Hindlimb muscle (tissue), 1 donor: Measurements from ENCODE around the gene EPB41. TPM values are rescaled to one million over a fixed set of nuclear protein-coding genes. Genes with fewer than 3 reads are reported as not detected.
A peak's percentile ranks its signal among the peaks of the same experiment; 100 is the strongest.
"Not testable (repeated sequence)": the region's sequence is repeated elsewhere in the genome, so short reads cannot be mapped to it uniquely, and the experiment has no call there.

Source experiments
- DNase-seq: peaks from one replicate; pipeline ENCODE4 v3.0.0-alpha.2; 2013
- polyA plus RNA-seq: library from polyadenylated mRNA; unstranded; fragments of 120-200 nt; gene quantifications from one replicate; pipeline ENCODE4 v1.2.1, GENCODE V29; 2013; ENCODE audit not compliant: insufficient read length

The EPB41 gene
- polyA plus RNA-seq, 1 donor, result 7.6 TPM

DNA sequence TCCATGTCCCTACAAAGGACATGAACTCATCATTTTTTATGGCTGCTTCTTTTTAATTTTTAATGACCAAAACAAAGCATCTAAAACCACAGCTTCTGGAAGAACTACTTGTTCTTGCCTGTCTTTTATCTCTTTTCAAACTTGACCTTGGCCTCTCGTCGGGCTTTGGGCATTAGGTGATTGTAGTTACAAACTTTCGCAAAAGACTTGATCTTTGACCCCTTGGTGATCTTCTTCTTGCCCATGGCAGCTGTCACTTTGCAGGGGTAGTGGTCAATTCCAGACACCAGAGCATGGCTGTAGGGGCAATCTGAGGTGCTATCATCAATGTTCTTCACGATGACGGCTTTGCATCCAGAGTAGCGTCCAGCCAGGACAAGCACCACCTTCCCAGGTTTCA, 67.8 kb downstream of the EPB41 start:
- no peak for DNase-seq

GRCh38 chr1:28983091-28983490, 68.7 kb downstream of the EPB41 start:
- no peak for DNase-seq

DNA sequence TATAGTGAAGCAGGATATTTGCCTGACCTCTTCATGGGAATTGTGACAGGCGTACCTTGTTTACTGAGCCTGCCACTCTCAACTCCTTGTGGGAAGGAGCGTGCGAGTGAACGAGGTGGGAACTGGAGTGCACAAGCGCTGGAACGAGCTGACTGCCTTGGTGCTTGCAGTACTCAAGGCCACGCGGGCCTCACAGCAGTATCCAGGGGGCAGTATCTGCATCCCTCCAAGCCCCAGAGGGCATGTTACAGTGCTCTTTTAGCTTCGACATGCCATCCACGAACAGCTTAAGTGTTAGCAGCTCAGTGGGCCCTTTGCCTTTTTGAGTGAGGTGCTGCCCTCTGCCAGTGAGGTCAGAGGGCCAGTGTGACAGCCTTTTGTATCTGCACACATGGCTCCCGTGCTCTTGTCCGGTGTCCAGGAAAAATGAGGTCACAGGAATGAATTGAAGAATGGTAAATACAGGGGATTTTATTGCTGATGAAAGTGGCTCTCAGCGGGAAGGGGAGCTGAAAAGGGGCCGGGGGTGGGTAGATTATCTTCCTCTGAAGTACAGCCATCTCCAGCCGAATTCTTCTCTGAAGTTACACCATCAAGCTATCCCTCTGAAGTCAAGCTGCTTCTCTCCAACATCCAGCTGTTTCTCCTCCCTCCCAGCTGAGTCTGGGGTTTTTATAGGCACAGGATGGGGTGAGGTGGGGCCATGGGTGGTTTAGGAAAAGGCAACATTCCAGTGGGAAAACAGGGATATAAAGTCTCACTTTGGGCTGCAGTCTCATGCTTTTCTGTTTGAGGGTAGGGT, 69.3 kb downstream of the EPB41 start:
- no peak for DNase-seq

DNA sequence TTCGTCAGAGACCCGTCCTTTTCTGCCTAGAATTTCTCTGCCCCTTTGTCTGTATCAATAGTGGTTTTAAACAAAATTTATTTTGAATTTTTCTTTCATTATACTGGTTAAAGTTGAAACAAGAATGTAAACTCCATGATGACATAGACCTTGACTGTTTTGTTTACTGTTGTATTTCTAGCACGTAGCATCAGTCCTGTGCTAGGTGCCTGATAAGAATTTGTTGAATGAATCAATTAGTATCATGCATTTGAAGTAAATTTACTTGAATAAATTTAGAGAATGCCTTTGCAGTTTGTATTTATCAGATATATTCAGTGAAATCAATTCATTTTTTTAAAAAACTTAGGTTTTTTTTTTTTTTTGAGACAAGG, 69.9 kb downstream of the EPB41 start:
- DNase-seq, result no peak

DNA sequence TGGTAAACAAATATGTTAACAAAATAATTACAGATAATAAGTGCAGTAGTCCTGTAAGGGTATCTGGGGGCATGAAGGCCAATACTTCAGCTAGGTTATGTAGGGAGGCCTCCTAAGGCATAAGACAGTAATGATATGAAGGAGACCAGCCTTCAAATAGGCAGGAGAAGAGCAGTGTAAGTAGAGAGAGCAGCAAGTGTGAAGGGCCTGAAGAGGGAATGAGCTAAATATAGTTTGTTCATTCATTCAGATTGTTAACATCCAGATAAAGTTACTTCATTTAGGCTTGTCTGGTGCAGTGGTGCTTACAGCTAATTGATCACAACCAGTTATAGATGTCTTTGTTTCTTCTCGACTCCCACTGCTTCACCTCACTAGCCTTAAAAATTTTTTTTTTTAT, 71.1 kb downstream of the EPB41 start:
- DNase-seq, result no peak

GRCh38 chr1:28986306-28986910, 72.0 kb downstream of the EPB41 start:
- DNase-seq, result no peak

DNA sequence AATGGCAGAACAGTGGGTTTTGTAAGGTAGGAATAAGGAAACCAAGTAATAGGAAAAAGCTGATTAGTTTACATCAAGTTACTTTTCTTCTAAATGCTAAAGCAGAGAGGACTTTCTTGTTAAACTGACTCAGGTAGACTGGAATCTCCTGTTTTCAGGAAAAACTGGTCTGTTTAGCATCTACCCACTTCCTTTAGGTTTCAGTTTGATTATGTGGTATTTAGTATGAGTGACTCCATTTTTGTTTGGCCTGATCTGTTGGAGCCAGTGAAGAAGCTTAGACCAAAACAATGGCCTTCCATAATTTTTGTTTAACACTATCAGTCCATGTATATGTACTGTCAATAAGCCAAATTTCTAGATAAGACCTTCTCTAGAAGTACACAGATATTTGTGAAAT, 88.4 kb downstream of the EPB41 start:
- no peak for DNase-seq

DNA sequence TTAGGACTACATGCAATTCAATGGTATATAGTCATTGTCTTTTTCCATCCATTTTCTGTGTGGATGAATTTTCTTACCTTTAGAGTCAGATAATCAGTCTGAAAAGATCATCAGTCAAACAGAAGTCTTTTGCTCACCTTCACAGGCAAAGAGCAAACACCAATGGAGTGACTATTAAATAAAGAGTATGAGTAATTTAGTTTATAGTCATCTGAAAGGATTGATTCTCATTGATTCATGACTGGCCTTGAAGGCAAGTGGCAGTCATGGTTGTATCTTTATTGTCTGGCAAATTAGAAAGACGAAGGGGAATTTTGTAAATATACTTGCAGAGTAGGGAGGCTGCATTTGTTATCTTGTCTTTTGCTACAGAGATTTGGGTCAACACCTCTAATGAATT, 89.9 kb downstream of the EPB41 start:
- DNase-seq, result no peak

DNA sequence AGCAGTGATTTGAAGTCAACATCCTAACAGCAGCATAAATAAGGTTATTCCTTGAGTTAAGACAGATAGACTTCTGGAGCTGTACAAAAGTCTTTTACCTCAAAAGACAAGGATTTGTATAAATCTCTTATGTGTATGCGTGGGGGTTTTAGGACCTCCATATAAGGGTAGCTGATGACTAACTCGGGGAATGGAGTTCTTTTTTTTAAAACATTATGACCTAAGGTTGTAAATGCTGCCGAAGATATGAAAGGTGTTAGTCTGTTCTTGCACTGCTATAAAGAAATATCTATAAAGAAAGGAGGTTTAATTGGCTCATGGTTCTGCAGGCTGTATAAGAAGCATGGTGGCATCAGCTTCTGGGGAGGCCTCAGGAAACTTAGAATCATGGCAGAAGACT, 90.4 kb downstream of the EPB41 start:
- no peak for DNase-seq

DNA sequence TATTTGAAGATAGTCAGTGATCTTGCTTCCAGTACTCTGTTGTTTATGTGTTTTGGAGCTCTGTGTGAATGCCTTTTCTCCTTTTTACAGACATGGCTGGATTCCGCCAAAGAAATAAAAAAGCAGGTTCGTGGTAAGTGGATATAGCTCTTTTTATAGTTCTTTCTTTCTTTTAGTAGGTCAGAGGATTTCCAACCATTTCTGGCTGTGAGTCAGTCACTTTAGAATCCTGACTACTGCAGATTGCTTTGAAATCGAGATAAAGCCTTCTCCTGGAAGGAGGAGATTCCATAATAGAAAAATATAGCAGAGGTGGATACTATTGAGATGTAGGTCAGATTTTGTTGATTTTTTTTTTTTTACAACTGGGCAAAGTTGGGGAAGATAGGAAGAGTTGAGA, 97.4 kb downstream of the EPB41 start:
- DNase-seq, result no peak

- DNase-seq, result no peak
Measured at GRCh38 chr1:29017235-29017634, 102.9 kb downstream of the EPB41 start.

DNA sequence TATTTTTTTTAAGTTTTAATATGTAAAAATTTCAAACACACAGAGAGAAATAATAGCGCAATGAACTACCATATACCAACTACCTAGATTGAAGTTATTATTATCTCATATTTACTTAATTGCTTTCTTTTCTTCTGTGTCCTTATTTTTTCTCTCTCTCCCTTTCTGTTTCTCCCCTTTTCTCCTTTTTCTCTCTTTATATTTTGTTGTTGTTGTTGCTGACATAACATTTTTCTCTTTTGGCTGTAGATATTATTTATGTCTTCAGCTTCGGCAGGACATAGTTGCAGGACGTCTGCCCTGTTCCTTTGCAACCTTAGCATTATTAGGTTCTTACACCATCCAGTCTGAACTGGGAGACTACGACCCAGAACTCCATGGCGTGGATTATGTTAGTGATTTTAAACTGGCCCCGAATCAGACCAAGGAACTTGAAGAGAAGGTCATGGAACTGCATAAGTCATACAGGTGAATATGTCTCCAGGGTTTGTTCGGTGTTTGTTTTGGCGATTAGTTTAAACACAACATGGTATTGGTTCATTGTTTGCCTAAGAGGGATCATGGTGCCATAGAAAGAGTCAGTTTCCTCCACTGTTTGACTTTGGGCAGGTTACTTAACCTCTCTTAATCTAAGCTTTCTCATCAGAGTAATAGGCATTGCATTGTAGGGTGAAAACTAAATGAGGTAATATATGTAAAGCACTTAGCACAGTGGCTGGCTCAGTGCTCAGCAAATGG, 103.8 kb downstream of the EPB41 start:
- no peak for DNase-seq

- DNase-seq, result no peak
Measured at GRCh38 chr1:29022620-29023019, 108.3 kb downstream of the EPB41 start.

DNA sequence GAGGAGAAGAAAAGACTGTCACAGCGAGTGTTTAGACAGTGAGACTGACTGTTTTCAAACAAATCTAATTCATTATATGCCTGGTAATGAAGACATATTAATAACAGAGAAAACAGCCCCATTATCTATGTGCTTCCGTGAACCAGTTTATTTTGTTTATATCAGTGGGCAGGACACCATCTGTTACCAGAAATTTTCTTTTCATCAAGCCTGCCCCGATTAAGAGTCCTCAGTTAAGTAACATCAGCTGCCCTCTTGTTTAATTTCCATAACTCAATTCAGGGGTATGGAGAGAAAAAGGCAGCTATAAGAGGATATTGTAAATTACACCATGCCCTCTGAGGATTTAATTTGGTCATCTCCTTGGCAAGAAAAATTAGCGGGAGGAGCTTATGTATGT, 115.3 kb downstream of the EPB41 start:
- no peak for DNase-seq

GRCh38 chr1:29032841-29033240, 118.5 kb downstream of the EPB41 start:
- DNase-seq, result no peak

- peak; percentile 29 for DNase-seq
Measured at GRCh38 chr1:29033829-29034466, 119.6 kb downstream of the EPB41 start.

DNA sequence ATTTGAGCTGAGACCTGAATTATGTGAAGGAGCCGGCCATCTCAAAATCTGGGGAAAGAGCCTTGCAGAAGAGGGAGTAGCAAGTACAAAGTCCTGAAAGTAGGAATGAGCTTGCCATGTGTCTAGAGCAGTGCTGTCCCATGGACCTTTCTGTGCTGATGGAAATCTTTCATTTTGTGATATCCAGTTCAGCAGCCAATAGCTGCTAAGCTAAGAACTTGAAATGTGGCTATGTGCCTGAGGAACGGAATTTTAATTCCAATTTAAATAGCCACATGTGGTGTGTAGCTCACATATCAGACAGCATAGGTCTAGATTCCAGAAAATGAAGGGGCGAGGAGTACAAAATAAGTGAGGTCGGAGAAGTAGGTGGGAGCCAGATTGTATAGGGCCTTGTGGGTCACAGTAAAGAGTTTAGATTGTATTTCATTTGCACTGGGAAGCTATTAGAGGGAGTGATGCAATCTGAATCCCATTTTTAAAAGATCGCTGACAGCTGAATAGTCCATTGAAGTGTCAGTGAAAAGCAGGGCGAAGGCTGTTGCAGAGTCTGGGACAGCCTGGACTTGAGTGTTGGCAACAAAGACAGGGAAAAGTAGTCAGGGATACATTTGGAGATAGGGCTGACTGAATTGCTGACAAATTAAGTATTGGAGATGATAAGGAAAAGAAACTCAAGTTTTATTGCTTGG, 129.1 kb downstream of the EPB41 start:
- DNase-seq, result peak; percentile 29

- no peak for DNase-seq
Measured at GRCh38 chr1:29044010-29044409, 129.6 kb downstream of the EPB41 start.

DNA sequence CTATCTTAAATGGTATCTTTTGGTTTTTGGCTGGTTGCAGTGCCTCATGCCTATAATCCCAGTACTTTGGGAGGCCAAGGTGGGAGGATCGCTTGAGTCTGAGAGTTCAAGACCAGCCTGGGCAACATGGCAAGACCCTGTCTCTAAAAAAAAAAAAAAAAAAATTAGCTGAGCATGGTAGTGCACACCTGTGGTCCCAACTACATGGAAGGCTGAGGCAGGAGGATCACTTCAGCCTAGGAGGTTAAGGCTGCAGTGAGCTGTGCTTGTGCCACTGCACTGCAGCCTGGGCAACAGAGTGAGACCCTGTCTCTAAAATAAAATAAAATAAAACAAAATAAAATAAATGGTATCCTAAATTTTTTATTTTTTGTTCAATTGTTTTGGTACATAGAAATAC, 131.3 kb downstream of the EPB41 start:
- DNase-seq, result not testable (repeated sequence)

- no peak for DNase-seq
Measured at GRCh38 chr1:29047142-29047541, 132.8 kb downstream of the EPB41 start.

- DNase-seq, result peak; percentile 25
Measured at GRCh38 chr1:29050166-29050565, 135.8 kb downstream of the EPB41 start.

DNA sequence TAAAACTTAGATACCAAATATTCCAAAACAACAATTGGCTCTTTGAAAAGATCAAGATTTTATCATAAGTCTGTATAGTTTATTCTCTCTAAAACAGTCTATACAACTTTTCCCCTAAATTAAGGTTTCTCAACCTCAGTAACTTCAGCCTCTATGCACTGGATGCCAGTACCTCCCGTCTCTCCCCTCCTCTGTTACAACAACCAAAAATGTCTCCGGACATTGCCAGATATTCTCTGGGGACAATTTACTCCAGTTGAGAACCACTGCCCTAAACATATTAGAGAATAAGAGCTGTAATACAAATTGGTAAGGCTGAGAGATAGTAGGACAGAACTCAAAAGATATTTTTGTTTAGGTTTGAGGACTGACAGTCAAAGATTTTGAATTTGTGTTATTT, 137.7 kb downstream of the EPB41 start:
- DNase-seq, result no peak

- DNase-seq, result no peak
Measured at GRCh38 chr1:29052941-29053340, 138.6 kb downstream of the EPB41 start.
